Suprapubic skin (tissue), 3 donors: Measurements from ENCODE around the gene DNAI1.

Experiments
- EP300 ChIP-seq: sonication (generic); formaldehyde crosslinking; IDR thresholded peaks from one replicate; pipeline ENCODE4 v1.6.1; 2017; ENCODE audit warnings: antibody characterized with exemption
- POLR2A ChIP-seq, 2 donors: fragments of 450-650 bp; IDR thresholded peaks; one replicate each; pipeline ENCODE4 v1.6.1; 2017; ENCODE audit warnings: antibody characterized with exemption in 2 of 2, mild to moderate bottlenecking in 2 of 2, moderate library complexity in 2 of 2
- TF ChIP-seq, protein P1 (sequence below), 2 donors: fragments of 200-600 bp in 1 of 2; fragments of 450-650 bp in 1 of 2; sonication (generic) in 1 of 2; IDR thresholded peaks; one replicate each; pipeline ENCODE4 v1.5.1; 2016 to 2019; ENCODE audit warnings: antibody characterized with exemption in 2 of 2, mild to moderate bottlenecking in 1 of 2, moderate library complexity in 1 of 2

DNA sequence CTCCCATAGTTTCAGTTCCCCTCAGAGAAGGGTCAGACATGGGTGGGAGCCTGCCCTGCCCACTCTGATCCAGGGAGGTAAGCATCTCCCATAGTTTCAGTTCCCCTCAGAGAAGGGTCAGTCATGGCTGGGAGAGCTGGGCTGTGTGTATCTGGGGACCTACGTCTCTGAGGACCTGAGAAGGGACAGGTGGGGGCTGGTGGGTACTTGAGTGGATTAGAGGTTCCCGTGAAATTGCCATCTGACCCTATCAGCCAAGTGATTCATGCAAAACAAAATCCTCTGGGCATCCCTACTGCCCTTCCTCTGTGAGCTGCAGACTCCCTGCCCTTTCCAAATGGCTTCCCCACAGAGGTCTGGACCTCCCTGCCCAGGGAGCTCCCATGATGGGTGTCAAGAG, 60.3 kb downstream of the DNAI1 start:
- TF ChIP-seq, protein P1, sequence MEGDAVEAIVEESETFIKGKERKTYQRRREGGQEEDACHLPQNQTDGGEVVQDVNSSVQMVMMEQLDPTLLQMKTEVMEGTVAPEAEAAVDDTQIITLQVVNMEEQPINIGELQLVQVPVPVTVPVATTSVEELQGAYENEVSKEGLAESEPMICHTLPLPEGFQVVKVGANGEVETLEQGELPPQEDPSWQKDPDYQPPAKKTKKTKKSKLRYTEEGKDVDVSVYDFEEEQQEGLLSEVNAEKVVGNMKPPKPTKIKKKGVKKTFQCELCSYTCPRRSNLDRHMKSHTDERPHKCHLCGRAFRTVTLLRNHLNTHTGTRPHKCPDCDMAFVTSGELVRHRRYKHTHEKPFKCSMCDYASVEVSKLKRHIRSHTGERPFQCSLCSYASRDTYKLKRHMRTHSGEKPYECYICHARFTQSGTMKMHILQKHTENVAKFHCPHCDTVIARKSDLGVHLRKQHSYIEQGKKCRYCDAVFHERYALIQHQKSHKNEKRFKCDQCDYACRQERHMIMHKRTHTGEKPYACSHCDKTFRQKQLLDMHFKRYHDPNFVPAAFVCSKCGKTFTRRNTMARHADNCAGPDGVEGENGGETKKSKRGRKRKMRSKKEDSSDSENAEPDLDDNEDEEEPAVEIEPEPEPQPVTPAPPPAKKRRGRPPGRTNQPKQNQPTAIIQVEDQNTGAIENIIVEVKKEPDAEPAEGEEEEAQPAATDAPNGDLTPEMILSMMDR (IDR thresholded peaks at IDR 0.05): no peak
- TF ChIP-seq POLR2A (IDR thresholded peaks at IDR 0.05): no peak
- no peak for TF ChIP-seq EP300
